Measurements from ENCODE around the gene RREB1. TPM values are rescaled to one million over a fixed set of nuclear protein-coding genes. Genes with fewer than 3 reads are reported as not detected.

Gene RREB1
- polyA plus RNA-seq, 2 of the 4 experiments (the other 2 are of a cell fraction), result 2.2 to 5.0 TPM

GRCh38 chr6:7230956-7231713 lies 123.4 kb downstream of the RREB1 start:
- WGBS (ENCODE audit: missing lambda C conversion rate), result 95% methylated on average over 22 of the region's 37 CpGs
- no peak overlapping the region for H3K4me2 ChIP-seq
- H3K27ac ChIP-seq, result no peak overlapping the region
- peaks cover 4% of the 10 kb centered on the region; the same call in 1 of the 3 replicates for H3K4me1 ChIP-seq
- POLR2A ChIA-PET, result no interaction called here
- no peaks in the 10 kb centered on the region for H3K9me3 ChIP-seq
- FAIRE-seq (no peak), ATAC-seq (no peak), DNase-seq (ENCODE audit: low read depth in 1 of 2, low spot score in 1 of 2) (no peak)
- TF ChIP-seq JUN (IDR thresholded peaks at IDR 0.05) (no peak), NR3C1 (IDR thresholded peaks at IDR 0.05) (no peak), RNF2 (IDR thresholded peaks at IDR 0.05; ENCODE audit: borderline replicate concordance, low read depth) (no peak), ZSCAN20 (CRISPR knock-in tag; IDR thresholded peaks at IDR 0.05) (no peak), HOXB13 (CRISPR knock-in tag; IDR thresholded peaks at IDR 0.05; ENCODE audit: low read depth) (no peak), ZFP36 (IDR thresholded peaks at IDR 0.05; ENCODE audit: borderline replicate concordance, partially characterized antibody) (no peak), POLR2A (IDR thresholded peaks at IDR 0.05; ENCODE audit: low read length) (no peak), CBX2 (IDR thresholded peaks at IDR 0.05; ENCODE audit: borderline replicate concordance, low read depth) (no peak), ELK1 (IDR thresholded peaks at IDR 0.05; ENCODE audit: low read depth, low read length) (no peak), MYC (IDR thresholded peaks at IDR 0.05; ENCODE audit: borderline replicate concordance, low read length) (no peak), JUNB (IDR thresholded peaks at IDR 0.05) (no peak)
- TF ChIP-seq, protein P1, sequence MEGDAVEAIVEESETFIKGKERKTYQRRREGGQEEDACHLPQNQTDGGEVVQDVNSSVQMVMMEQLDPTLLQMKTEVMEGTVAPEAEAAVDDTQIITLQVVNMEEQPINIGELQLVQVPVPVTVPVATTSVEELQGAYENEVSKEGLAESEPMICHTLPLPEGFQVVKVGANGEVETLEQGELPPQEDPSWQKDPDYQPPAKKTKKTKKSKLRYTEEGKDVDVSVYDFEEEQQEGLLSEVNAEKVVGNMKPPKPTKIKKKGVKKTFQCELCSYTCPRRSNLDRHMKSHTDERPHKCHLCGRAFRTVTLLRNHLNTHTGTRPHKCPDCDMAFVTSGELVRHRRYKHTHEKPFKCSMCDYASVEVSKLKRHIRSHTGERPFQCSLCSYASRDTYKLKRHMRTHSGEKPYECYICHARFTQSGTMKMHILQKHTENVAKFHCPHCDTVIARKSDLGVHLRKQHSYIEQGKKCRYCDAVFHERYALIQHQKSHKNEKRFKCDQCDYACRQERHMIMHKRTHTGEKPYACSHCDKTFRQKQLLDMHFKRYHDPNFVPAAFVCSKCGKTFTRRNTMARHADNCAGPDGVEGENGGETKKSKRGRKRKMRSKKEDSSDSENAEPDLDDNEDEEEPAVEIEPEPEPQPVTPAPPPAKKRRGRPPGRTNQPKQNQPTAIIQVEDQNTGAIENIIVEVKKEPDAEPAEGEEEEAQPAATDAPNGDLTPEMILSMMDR (IDR thresholded peaks at IDR 0.05), result no peak
- no peak overlapping the region for H3K4me3 ChIP-seq
- CTCF ChIA-PET, result interaction anchor here (0.5 kb wide), 1 partner anchor 113 kb away, joined by 3 read pairs; no protein-coding TSS in a partner anchor

GRCh38 chr6:7232351-7232750 lies 124.6 kb downstream of the RREB1 start:
- ChIA-PET CTCF (interaction anchor here (1.4 kb wide), 1 partner anchor 11 kb away, joined by 8 read pairs; no protein-coding TSS in a partner anchor), POLR2A (no interaction called here)
- H3K9me3 ChIP-seq, result no peaks in the 10 kb centered on the region
- no peak for DNase-seq (ENCODE audit: low read depth in 1 of 2, low spot score in 1 of 2)
- no peak for ATAC-seq
- H3K4me1 ChIP-seq, result peaks cover 7% of the 10 kb centered on the region; the same call in 1 of the 3 replicates
- whole genome bisulfite sequencing (ENCODE audit: missing lambda C conversion rate), result 84% methylated on average over 2 of the region's 2 CpGs
- H3K27ac ChIP-seq, result no peak overlapping the region
- no peak overlapping the region for H3K4me2 ChIP-seq
- FAIRE-seq, result no peak
- no peak for TF ChIP-seq POLR2A (IDR thresholded peaks at IDR 0.05; ENCODE audit: low read length)
- TF ChIP-seq, protein P1 (IDR thresholded peaks at IDR 0.05), result no peak
- TF ChIP-seq USF2 (IDR thresholded peaks at IDR 0.05), result no peak
- TF ChIP-seq KDM1A (IDR thresholded peaks at IDR 0.05; ENCODE audit: low read depth), result no peak
- no peak for TF ChIP-seq FOSL2 (IDR thresholded peaks at IDR 0.05)
- TF ChIP-seq FOSL2 (CRISPR knock-in tag; IDR thresholded peaks at IDR 0.05), result no peak
- TF ChIP-seq PHF8 (IDR thresholded peaks at IDR 0.05; ENCODE audit: borderline replicate concordance, low read depth), result no peak
- TF ChIP-seq HES2 (IDR thresholded peaks at IDR 0.05), result no peak
- no peak for TF ChIP-seq CEBPB (IDR thresholded peaks at IDR 0.05)
- TF ChIP-seq NFE2L2 (conservative IDR thresholded peaks at IDR 0.05; ENCODE audit: low read length), result no peak
- no peak for TF ChIP-seq FOSB (CRISPR knock-in tag; IDR thresholded peaks at IDR 0.05)
- no peak for TF ChIP-seq MYC (IDR thresholded peaks at IDR 0.05; ENCODE audit: borderline replicate concordance, low read length)
- no peak for TF ChIP-seq MAFK (IDR thresholded peaks at IDR 0.05; ENCODE audit: partially characterized antibody)
- no peak for TF ChIP-seq CBX8 (IDR thresholded peaks at IDR 0.05)
- TF ChIP-seq RARB (CRISPR knock-in tag; IDR thresholded peaks at IDR 0.05), result no peak
- H3K4me3 ChIP-seq, result no peak overlapping the region
